HepG2 (cell line): ENCODE measurements around the gene SLC5A12. TPM values are rescaled to one million over a fixed set of nuclear protein-coding genes. Genes with fewer than 3 reads are reported as not detected.

ENCODE experiments used
- ATAC-seq: fragments of 200-7000 bp; cut with Tn5 transposase; 3 replicates; pipeline ENCODE4 v1.9.1; 2020; ENCODE audit warnings: mild to moderate bottlenecking, moderate library complexity
- BruUV-seq: library from RNA; stranded (reverse); fragments of 400-500 nt; replicated peaks from 2 replicates; lab custom pipeline; 2021; lab: Mats Ljungman, UMichigan
- CTCF ChIA-PET: fragments of 300-600 bp; formaldehyde crosslinking; extraction: SDS; loops from one replicate; lab custom pipeline; 2021; ENCODE audit warnings: low total read pairs, inconsistent platforms, low intra/inter-chr PET ratio; lab: Yijun Ruan, JAX
- POLR2A ChIA-PET: fragments of 350-600 bp; sonication (Branson Sonifier 250); formaldehyde crosslinking; loops from one replicate; lab custom pipeline; 2020; ENCODE audit warnings: antibody characterized with exemption, inconsistent platforms; lab: Yijun Ruan, JAX
- DNase-seq: peaks from one replicate; pipeline ENCODE4 v3.0.0-alpha.2; 2015; ENCODE audit warnings: low spot score
- FAIRE-seq: peaks from 3 replicates; lab custom pipeline; 2011; peaks lifted over from hg19 to GRCh38; lab: Jason Lieb, UNC
- H2AFZ ChIP-seq: one replicate; pipeline ENCODE4 v1.6.1; 2011; ENCODE audit warnings: low read length, inconsistent platforms
- H3K27ac ChIP-seq: fragments of 300-600 bp; 3 replicates; pipeline ENCODE4 v1.8.0; 2011; ENCODE audit warnings: mixed run types, mild to moderate bottlenecking, mixed read lengths, low read length, inconsistent platforms; ENCODE audit not compliant: insufficient read depth; ENCODE audit errors: extremely low read length
- H3K27me3 ChIP-seq, 2 experiments: fragments of 200-600 bp in 1 of 2; 2 replicates in 1 of 2; 3 replicates in 1 of 2; pipeline versions ENCODE4 v1.6.0 to v1.8.0; 2011; ENCODE audit warnings: low read length in 2 of 2, mild to moderate bottlenecking in 2 of 2, moderate library complexity in 2 of 2, inconsistent platforms in 1 of 2; ENCODE audit not compliant: insufficient read depth in 2 of 2, control insufficient read depth in 1 of 2
- H3K36me3 ChIP-seq, 2 experiments: fragments of 200-600 bp in 1 of 2; replicated peaks in 1 of 2; 2 replicates in 1 of 2; 3 replicates in 1 of 2; pipeline versions ENCODE4 v1.5.1 to v1.8.0; 2011; ENCODE audit warnings: low read length in 2 of 2, inconsistent platforms in 1 of 2; ENCODE audit not compliant: insufficient read depth in 2 of 2, control insufficient read depth in 1 of 2
- H3K4me1 ChIP-seq: 2 replicates; pipeline ENCODE4 v1.5.1; 2012; ENCODE audit warnings: low read length, inconsistent platforms; ENCODE audit not compliant: insufficient read depth
- H3K4me2 ChIP-seq: 2 replicates; pipeline ENCODE4 v1.6.0; 2011; ENCODE audit warnings: low read depth, low read length, inconsistent platforms
- H3K4me3 ChIP-seq, 3 experiments: fragments of 200-600 bp in 1 of 3; sonication (generic), shearing (Covaris generic) in 1 of 3; replicated peaks in 1 of 3; 2 replicates each; pipeline ENCODE4 v1.5.1; 2011 to 2016; ENCODE audit warnings: low read length in 3 of 3, inconsistent platforms in 2 of 3, low read depth in 2 of 3, mild to moderate bottlenecking in 2 of 3, control low read depth in 1 of 3, mixed read lengths in 1 of 3; ENCODE audit not compliant: insufficient read depth in 1 of 3
- H3K79me2 ChIP-seq: one replicate; pipeline ENCODE4 v1.6.1; 2011; ENCODE audit warnings: low read length, inconsistent platforms; ENCODE audit not compliant: insufficient read depth
- H3K9ac ChIP-seq: 2 replicates; pipeline ENCODE4 v1.6.0; 2011; ENCODE audit warnings: mild to moderate bottlenecking, low read depth, low read length, inconsistent platforms; ENCODE audit not compliant: insufficient read depth
- H3K9me3 ChIP-seq: 2 replicates; pipeline ENCODE4 v1.5.1; 2012; ENCODE audit warnings: mild to moderate bottlenecking, low read length
- H4K20me1 ChIP-seq: 2 replicates; pipeline ENCODE4 v1.6.0; 2011; ENCODE audit warnings: inconsistent platforms, mild to moderate bottlenecking, low read length, moderate library complexity; ENCODE audit not compliant: insufficient read depth
- PRPF4 ChIP-seq: fragments of 200-400 bp; formaldehyde crosslinking; IDR thresholded peaks from 2 replicates; pipeline ENCODE4 v1.6.1; 2016; ENCODE audit warnings: low read length, low read depth; ENCODE audit not compliant: poor library complexity, severe bottlenecking
- TBX3 ChIP-seq: fragments of 450-650 bp; IDR thresholded peaks from 2 replicates; pipeline ENCODE4 v1.6.1; 2017; ENCODE audit warnings: antibody characterized with exemption, mild to moderate bottlenecking, inconsistent platforms, borderline replicate concordance
- ZKSCAN5 ChIP-seq: sonication (generic); formaldehyde crosslinking; IDR thresholded peaks from 2 replicates; pipeline ENCODE4 v1.5.1; 2020; ENCODE audit warnings: mild to moderate bottlenecking, missing genetic modification reagents
- ZNF431 ChIP-seq: sonication (generic); formaldehyde crosslinking; IDR thresholded peaks from 2 replicates; pipeline ENCODE4 v1.9.0; 2022; ENCODE audit warnings: missing genetic modification reagents, low read depth, mild to moderate bottlenecking, borderline replicate concordance
- ZSCAN12 ChIP-seq: sonication (generic); formaldehyde crosslinking; IDR thresholded peaks from 2 replicates; pipeline ENCODE4 v1.9.0; 2021; ENCODE audit warnings: mild to moderate bottlenecking, missing genetic modification reagents
- WGBS: methylation state at CpG from one replicate; pipeline ENCODE4 v1.1.6; 2017; ENCODE audit warnings: low lambda C conversion rate; 5-methylcytosine and 5-hydroxymethylcytosine counted together
- in situ Hi-C: cut with HindIII; loops from 2 replicates; pipeline ENCODE4 v1.10.0; 2017; ENCODE audit warnings: low pct_unique_long_range_greater_than_20kb; ENCODE audit not compliant: extremely low pct_ligation_motif_present
- intact Hi-C: fragments of 100-400 bp; cut with micrococcal nuclease; formaldehyde crosslinking; loops from one replicate; pipeline ENCODE4 v1.10.0; 2022; ENCODE audit not compliant: unreplicated experiment
- polyA plus RNA-seq, 8 experiments: library from polyadenylated mRNA; depleted of rRNA in 3 of 8; stranded (reverse) in 7 of 8; unstranded in 1 of 8; fragments of >200 nt; fragmentation: Illumina TruSeq in 4 of 8; extraction: Trizol in 4 of 8; gene quantifications; 2 replicates each; pipeline versions ENCODE4 v1.2.1 to v1.2.3, GENCODE V29; 2011 to 2016; ENCODE audit warnings: low read depth in 4 of 8, missing spikeins in 1 of 8, mixed read lengths in 1 of 8; ENCODE audit not compliant: insufficient read depth in 1 of 8
- total RNA-seq, 5 experiments: library from RNA; depleted of rRNA; stranded (reverse); fragments of >200 nt; fragmentation: Illumina TruSeq; extraction: Trizol; gene quantifications; 2 replicates each; pipeline ENCODE4 v1.2.3, GENCODE V29; 2016; ENCODE audit warnings: low read depth in 1 of 5
- TF ChIP-seq, protein P1 (sequence below): IDR thresholded peaks from 2 replicates; pipeline ENCODE4 v1.4.0; 2020; ENCODE audit warnings: mild to moderate bottlenecking, missing genetic modification reagents
- TF ChIP-seq, protein P2 (sequence below): sonication (generic); formaldehyde crosslinking; IDR thresholded peaks from 2 replicates; pipeline ENCODE4 v1.4.0; 2020; ENCODE audit warnings: missing genetic modification reagents, borderline replicate concordance

Gene SLC5A12
- total and polyA plus RNA-seq, 2 of the 13 experiments (the other 11 are each of a cell fraction or from before 2014, with no cell fraction given) = not detected

GRCh38 chr11:26757995-26758394 lies 36.1 kb upstream of the SLC5A12 start:
- H3K9ac ChIP-seq = no peak overlapping the region
- ChIA-PET POLR2A (no interaction called here), CTCF (no interaction called here)
- intact Hi-C loops = no loop called here
- H3K27ac ChIP-seq = no peak overlapping the region
- no peak for ATAC-seq
- TF ChIP-seq, protein P1, sequence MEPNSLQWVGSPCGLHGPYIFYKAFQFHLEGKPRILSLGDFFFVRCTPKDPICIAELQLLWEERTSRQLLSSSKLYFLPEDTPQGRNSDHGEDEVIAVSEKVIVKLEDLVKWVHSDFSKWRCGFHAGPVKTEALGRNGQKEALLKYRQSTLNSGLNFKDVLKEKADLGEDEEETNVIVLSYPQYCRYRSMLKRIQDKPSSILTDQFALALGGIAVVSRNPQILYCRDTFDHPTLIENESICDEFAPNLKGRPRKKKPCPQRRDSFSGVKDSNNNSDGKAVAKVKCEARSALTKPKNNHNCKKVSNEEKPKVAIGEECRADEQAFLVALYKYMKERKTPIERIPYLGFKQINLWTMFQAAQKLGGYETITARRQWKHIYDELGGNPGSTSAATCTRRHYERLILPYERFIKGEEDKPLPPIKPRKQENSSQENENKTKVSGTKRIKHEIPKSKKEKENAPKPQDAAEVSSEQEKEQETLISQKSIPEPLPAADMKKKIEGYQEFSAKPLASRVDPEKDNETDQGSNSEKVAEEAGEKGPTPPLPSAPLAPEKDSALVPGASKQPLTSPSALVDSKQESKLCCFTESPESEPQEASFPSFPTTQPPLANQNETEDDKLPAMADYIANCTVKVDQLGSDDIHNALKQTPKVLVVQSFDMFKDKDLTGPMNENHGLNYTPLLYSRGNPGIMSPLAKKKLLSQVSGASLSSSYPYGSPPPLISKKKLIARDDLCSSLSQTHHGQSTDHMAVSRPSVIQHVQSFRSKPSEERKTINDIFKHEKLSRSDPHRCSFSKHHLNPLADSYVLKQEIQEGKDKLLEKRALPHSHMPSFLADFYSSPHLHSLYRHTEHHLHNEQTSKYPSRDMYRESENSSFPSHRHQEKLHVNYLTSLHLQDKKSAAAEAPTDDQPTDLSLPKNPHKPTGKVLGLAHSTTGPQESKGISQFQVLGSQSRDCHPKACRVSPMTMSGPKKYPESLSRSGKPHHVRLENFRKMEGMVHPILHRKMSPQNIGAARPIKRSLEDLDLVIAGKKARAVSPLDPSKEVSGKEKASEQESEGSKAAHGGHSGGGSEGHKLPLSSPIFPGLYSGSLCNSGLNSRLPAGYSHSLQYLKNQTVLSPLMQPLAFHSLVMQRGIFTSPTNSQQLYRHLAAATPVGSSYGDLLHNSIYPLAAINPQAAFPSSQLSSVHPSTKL (CRISPR knock-in tag) = no peak
- TF ChIP-seq PRPF4 (no peak), ZNF431 (CRISPR knock-in tag) (no peak), ZKSCAN5 (CRISPR knock-in tag) (no peak), TBX3 (no peak), ZSCAN12 (CRISPR knock-in tag) (no peak)
- TF ChIP-seq, protein P2, sequence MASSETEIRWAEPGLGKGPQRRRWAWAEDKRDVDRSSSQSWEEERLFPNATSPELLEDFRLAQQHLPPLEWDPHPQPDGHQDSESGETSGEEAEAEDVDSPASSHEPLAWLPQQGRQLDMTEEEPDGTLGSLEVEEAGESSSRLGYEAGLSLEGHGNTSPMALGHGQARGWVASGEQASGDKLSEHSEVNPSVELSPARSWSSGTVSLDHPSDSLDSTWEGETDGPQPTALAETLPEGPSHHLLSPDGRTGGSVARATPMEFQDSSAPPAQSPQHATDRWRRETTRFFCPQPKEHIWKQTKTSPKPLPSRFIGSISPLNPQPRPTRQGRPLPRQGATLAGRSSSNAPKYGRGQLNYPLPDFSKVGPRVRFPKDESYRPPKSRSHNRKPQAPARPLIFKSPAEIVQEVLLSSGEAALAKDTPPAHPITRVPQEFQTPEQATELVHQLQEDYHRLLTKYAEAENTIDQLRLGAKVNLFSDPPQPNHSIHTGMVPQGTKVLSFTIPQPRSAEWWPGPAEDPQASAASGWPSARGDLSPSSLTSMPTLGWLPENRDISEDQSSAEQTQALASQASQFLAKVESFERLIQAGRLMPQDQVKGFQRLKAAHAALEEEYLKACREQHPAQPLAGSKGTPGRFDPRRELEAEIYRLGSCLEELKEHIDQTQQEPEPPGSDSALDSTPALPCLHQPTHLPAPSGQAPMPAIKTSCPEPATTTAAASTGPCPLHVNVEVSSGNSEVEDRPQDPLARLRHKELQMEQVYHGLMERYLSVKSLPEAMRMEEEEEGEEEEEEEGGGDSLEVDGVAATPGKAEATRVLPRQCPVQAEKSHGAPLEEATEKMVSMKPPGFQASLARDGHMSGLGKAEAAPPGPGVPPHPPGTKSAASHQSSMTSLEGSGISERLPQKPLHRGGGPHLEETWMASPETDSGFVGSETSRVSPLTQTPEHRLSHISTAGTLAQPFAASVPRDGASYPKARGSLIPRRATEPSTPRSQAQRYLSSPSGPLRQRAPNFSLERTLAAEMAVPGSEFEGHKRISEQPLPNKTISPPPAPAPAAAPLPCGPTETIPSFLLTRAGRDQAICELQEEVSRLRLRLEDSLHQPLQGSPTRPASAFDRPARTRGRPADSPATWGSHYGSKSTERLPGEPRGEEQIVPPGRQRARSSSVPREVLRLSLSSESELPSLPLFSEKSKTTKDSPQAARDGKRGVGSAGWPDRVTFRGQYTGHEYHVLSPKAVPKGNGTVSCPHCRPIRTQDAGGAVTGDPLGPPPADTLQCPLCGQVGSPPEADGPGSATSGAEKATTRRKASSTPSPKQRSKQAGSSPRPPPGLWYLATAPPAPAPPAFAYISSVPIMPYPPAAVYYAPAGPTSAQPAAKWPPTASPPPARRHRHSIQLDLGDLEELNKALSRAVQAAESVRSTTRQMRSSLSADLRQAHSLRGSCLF (CRISPR knock-in tag) = no peak
- no peak overlapping the region for H3K4me3 ChIP-seq
- H4K20me1 ChIP-seq = no peaks in the 10 kb centered on the region
- no peak for FAIRE-seq
- no peak overlapping the region for H2AFZ ChIP-seq
- no peaks in the 10 kb centered on the region for H3K27me3 ChIP-seq
- H3K9me3 ChIP-seq = no peaks in the 10 kb centered on the region
- 0% methylated on average over 1 of the region's 1 CpG for WGBS
- no peaks in the 10 kb centered on the region for H3K36me3 ChIP-seq
- no TSS peak for BruUV-seq
- no peaks in the 10 kb centered on the region for H3K4me1 ChIP-seq
- no peaks in the 10 kb centered on the region for H3K79me2 ChIP-seq
- no peak overlapping the region for H3K4me2 ChIP-seq
- in situ Hi-C loops = loop anchor here (5.0 to 25.0 kb wide), 2 partner anchors 399 to 729 kb away; no protein-coding TSS in a partner anchor
- DNase-seq = no peak
